ENCODE measurements around the gene COL24A1.

Gene COL24A1

GRCh38 chr1:85830837-85831236, 325.7 kb downstream of the COL24A1 start:
- no peak overlapping the region for H3K27ac ChIP-seq
- no peak for TF ChIP-seq CTCF (IDR thresholded peaks at IDR 0.05)
- no peak for DNase-seq (ENCODE audit: low spot score)
- H3K4me3 ChIP-seq = no peak overlapping the region

DNA sequence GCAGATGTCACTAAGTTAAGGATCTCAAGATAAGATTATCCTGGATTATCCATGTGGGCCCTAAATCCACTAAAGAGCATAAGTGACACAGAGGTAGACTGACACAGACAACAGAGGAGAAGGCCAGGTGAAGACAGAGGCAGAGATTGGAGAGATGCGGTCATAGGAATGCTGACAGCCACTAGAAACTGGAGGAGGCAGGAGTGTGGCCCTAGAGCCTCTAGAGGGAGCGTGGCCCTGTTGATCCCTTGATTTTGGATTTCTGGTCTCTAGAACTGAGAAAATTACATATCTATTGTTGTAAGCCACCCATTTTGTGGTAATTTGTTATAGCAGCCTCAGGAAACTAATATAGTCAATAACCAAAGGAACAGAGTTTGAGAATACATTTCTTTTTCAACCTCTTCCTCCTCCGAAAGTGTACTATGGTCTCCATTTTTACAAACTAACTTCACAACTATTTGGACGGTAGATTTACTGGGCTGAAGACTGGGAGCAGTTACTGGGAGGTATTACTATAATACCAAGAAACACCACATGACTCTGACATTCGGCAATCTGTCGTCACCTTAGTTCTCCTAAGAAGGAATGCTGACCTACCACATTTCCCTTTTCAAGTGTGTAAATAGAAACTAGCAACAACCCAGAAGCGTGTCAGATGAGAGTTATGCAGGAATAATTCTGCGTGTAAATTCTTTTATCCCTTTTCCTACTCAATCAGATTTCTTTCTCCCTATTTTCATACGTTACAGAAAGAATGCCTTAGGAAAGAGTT, 332.3 kb downstream of the COL24A1 start:
- H3K4me3 ChIP-seq = no peak overlapping the region
- no peak for DNase-seq (ENCODE audit: low spot score)
- no peak for TF ChIP-seq CTCF (IDR thresholded peaks at IDR 0.05)
- no peak overlapping the region for H3K27ac ChIP-seq

GRCh38 chr1:85822696-85823095, 333.9 kb downstream of the COL24A1 start:
- H3K27ac ChIP-seq = no peak overlapping the region
- H3K4me3 ChIP-seq = no peak overlapping the region
- no peak for DNase-seq (ENCODE audit: low spot score)
- no peak for TF ChIP-seq CTCF (IDR thresholded peaks at IDR 0.05)

- DNase-seq (ENCODE audit: low spot score) = no peak
- no peak overlapping the region for H3K4me3 ChIP-seq
- no peak overlapping the region for H3K27ac ChIP-seq
- TF ChIP-seq CTCF (IDR thresholded peaks at IDR 0.05) = no peak
Measured at GRCh38 chr1:85818371-85818770, 338.2 kb downstream of the COL24A1 start.

DNA sequence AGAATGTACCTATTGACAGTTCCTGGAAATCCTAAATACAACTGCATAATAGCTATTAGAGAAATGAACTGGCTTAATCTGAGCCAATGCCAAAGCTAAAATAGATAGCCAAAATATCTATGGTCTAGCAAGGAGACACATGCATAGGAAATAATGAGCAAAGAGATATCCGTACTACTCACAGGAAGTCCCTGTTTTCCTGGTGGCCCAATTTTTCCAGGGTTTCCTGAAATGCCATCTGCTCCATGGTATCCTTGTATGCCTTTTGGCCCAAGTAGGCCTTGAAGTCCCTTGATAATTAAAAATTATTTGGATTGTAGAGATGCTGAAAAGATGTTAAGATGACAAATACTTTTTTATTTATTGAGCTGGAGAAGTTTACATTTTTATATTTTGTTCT, 340.0 kb downstream of the COL24A1 start:
- DNase-seq (ENCODE audit: low spot score) = no peak
- no peak for TF ChIP-seq CTCF (IDR thresholded peaks at IDR 0.05)
- Histone ChIP-seq H3K4me3 (no peak overlapping the region), H3K27ac (no peak overlapping the region)

DNA sequence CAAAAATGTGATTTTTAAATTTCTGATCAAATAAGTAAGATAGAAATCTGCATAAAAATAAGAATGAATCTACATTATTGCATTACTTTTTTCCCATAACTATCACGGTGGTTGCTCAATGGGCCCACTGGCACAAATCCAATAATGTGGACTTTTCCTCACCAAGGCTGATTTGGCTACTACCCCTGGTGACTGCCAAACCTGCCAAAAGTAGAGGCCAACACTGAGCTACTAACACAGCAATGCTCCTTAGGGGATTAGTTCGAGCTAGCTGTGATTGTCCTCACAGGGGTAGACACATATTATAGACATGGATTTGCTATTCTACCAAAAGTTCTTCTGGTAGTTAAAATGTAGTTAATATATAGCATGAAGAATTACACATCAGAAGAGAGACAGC, 340.7 kb downstream of the COL24A1 start:
- TF ChIP-seq CTCF (IDR thresholded peaks at IDR 0.05) = no peak
- DNase-seq (ENCODE audit: low spot score) = no peak
- H3K4me3 ChIP-seq = no peak overlapping the region
- H3K27ac ChIP-seq = no peak overlapping the region

- no peak overlapping the region for H3K27ac ChIP-seq
- TF ChIP-seq CTCF (IDR thresholded peaks at IDR 0.05) = no peak
- no peak for DNase-seq (ENCODE audit: low spot score)
- H3K4me3 ChIP-seq = no peak overlapping the region
Measured at GRCh38 chr1:85806236-85806965, 350.2 kb downstream of the COL24A1 start.

Measured in coronary artery (tissue), 2 donors.